ENCODE data around the gene POLR2L.
A peak's percentile ranks its signal among the peaks of the same experiment; 100 is the strongest.

Gene POLR2L

DNA sequence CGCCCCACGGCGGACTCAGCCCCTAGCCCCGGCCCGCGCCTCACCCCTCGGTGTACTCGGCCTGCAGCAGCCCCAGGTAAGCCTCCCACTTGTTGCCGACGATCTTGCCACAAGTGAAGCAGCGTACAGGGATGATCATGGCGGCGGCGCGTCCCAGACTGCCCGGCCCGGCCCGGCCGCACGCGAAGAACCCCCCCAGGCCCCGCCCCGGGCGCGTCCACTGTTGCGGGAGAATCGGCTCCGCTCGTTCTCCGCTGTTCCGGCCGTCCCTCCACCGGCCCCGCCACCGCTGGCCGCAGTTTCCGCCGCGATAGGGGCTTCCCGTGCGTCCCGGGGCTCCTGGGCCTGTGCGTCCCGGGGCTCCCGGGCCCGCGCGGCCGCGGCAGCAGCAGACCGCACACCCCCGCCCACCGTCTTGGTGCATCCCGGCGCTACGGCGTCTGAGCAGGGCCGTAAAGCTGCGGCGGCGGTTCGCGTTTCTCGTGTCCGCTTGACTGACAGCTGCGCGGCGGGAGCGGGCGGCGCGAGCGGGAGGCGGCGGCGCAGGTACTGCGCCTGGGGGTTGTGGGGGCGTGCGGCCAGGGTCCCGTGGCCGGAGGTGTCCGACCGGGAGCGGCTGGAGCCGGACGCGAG is at the start of gene POLR2L, which contains the start of gene TSPAN4:
POLR2L (minus strand) TSS at position 160 of the 633 bp plus-strand sequence; CDS start at position 139, 21 bp downstream.
TSPAN4 (plus strand) TSS at position 483 of the 633 bp plus-strand sequence. CDS start 7,453 bp downstream, outside the sequence.
- DNase-seq (ENCODE audit: low read depth in 3 of 3) = peak; percentile 77 to 88 (median 79)

- DNase-seq (ENCODE audit: low read depth in 3 of 3) = no peak
Measured at GRCh38 chr11:890794-891540, 48.6 kb upstream of the POLR2L start.

DNA sequence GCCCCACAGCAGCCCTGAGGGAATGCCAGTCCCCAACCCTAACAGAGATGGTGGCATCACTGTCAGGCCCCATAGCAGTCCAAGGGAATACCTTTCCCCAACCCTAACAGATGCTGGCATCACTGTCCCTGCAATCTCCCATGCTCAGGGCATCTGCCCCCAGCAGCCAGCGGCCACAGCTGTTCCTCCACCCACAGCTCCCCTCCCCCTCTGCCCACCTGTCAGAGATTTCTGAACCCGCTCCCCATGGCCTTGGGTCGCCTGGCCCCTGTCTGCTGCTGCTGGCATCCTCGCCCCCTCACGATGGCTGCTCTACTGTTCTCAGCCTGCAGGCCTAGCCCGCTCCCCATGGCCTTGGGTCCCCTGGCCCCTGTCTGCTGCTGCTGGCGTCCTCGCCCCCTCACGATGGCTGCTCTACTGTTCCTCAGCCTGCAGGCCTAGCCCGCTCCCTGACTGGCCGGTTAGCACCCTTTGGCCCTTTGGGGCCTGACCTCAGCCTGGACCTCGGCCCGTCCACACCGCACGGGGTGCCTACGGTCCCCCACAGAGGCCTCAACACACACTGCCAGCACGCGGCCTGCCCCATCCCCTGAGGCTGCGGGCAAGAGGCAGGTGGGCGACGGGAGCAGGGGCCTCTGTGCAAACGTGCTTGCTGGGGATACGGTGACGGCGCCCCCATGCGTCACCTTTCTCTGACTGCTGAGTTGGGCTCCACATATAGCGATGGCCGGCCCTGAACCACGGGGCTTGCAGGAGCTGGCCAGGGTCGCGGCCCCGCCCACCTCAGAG is 47.6 kb upstream of the POLR2L start:
- DNase-seq (ENCODE audit: low read depth in 3 of 3) = no peak

- no peak for DNase-seq (ENCODE audit: low read depth in 3 of 3)
Measured at GRCh38 chr11:889257-889656, 46.9 kb upstream of the POLR2L start.

GRCh38 chr11:888310-889212 is 46.2 kb upstream of the POLR2L start:
- DNase-seq (ENCODE audit: low read depth in 3 of 3) = no peak

DNA sequence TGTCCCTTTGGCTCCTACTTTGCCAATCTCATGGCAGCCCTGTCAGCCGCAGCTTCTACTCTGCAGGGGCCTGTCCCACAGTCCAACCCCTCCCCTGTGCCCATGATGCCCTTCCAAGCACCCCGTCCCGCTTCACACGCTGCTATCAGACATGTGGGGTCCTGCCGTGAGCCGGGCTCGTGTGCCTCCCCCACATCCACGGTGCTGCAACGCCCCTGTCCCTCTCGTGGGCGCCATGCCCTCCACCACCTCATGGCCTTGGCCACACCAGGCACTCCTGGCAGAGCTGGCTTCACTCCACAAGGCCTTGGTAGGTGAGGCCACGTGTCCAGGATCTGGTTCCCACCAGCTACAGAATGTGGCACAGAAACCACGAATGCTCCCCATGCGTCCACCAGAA is 45.3 kb upstream of the POLR2L start:
- no peak for DNase-seq (ENCODE audit: low read depth in 3 of 3)

GRCh38 chr11:886568-886967 is 44.2 kb upstream of the POLR2L start:
- DNase-seq (ENCODE audit: low read depth in 3 of 3) = no peak

- DNase-seq (ENCODE audit: low read depth in 3 of 3) = no peak
Measured at GRCh38 chr11:884578-885070, 42.3 kb upstream of the POLR2L start.

DNA sequence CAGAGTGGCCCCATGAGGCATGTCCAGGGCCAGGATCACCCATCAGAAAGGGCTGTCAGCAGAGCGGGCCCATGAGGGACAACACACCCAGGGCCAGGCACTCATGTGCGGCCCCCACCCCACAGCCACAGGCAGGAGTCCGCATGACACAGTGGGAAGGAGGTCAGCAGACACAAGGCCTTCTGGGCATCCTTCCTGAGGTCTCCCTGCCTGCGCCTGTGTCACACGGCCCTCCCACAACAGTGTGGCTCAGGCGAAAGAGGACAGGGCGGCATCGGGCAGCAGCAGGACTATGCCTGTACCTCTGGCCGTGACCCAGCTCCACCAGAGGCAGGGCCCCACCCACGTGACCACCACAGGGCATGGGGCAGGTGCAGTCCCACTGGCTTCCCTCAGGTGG is 41.2 kb upstream of the POLR2L start:
- no peak for DNase-seq (ENCODE audit: low read depth in 3 of 3)

DNA sequence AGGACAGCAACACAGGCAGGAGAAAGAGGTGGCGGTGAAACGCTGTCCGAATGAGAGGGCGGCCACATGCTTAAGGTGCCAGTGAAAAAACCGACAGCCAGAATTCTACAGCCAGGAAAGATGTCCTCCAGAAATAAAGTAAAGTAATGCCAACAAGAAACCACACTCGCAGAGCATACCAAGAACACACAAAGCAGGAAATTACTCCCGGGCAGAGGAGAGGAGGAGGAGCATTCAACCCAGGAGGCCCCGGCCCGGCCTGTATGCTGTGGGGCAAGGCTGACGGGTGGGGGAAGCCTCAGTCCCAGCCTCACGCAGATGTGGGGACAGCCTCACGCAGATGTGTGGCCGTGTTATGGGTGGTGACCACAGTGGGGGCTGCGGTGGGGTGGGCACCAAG is 40.3 kb upstream of the POLR2L start:
- no peak for DNase-seq (ENCODE audit: low read depth in 3 of 3)

- DNase-seq (ENCODE audit: low read depth in 3 of 3) = no peak
Measured at GRCh38 chr11:880447-880846, 38.1 kb upstream of the POLR2L start.

- DNase-seq (ENCODE audit: low read depth in 3 of 3) = peak in 2 of 3 donors; percentile 8 to 35
Measured at GRCh38 chr11:877565-877964, 35.2 kb upstream of the POLR2L start.

- DNase-seq (ENCODE audit: low read depth in 3 of 3) = no peak
Measured at GRCh38 chr11:876545-876944, 34.2 kb upstream of the POLR2L start.

DNA sequence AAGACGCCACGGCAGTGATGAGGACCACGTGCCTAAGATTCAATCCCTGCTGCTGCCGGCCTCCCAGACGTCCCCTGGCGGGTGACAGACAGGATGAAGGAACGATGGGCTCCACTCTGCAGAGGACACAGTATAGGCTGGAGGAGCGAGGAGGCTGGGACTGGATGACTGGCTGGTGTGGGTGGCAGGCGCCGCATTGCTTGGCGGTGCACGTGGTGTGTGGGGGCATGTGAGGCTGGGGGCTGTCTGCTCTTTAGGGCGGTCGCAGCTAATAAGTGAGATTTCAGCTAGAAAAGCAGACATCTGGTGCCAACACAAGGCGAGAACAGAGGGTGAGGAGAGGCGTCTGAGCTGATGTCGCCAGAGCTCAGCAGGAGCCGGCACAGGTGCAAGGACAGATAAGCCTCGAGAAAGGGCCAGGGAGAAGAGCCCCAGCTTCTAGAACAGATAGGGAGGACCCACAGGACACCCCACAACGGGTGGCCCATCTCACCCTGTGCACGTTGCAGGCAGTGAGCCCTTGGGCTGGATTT is 33.5 kb upstream of the POLR2L start:
- no peak for DNase-seq (ENCODE audit: low read depth in 3 of 3)

- no peak for DNase-seq (ENCODE audit: low read depth in 3 of 3)
Measured at GRCh38 chr11:875203-875602, 32.9 kb upstream of the POLR2L start.

DNA sequence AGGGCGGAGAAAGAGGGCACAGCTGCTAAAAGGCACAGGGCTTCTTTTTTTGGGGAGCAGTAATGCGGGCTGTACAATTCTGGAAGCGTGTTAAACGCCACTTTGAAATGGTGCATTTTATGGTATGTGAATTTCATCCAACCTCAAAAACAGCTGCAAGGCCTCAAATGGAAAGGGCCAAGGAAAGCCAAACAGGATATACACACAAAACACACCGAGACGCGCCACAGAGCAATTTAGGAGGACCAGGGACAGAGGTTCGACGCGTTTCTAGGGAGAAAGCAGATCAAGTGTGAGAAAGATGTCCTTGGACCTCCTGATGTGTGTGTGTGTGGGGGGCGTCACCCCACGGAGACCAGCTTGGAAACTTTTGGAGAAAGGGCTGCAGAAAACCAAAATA is 31.4 kb upstream of the POLR2L start:
- no peak for DNase-seq (ENCODE audit: low read depth in 3 of 3)

DNA sequence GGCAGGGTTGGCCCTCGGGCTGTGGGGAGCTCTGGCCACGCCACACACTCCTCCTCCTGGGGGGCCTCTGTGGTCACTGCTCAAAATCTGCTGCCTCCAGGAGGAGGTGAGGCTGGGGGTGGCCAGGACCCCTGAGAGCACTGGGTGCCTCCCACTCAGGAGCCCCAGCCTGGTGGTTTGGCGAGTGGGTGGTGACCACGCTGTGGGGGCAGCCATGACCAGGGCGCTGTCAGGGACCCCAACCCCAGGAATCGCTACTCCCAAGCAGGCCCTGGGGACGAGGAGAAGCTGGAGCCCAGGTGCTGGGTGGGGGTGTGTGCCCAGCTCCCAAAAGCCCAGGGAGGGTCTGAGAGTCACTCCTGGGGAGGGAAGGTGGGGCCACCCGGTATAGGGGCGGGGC is 30.5 kb upstream of the POLR2L start:
- DNase-seq (ENCODE audit: low read depth in 3 of 3) = no peak

- DNase-seq (ENCODE audit: low read depth in 3 of 3) = no peak
Measured at GRCh38 chr11:871472-871871, 29.1 kb upstream of the POLR2L start.

DNA sequence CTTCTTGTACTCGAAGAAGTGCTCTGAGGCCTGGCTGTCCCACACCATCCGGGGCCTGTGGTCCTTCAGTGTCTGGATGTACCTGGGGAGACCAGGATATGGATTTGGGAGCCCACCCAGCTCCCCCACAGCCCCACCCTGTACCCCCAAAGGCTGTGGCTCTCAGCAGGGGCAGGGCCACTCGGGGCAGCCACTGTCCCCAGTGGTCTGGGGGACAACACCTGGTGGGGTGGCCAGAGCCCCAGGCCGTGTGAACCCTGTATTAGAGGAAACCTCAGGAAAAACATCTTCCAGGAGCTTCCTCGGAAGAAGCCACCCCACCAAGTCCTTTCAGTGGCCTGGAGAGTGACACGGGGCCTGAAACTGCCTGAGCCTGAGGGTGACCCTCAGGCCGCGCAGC is 28.1 kb upstream of the POLR2L start:
- no peak for DNase-seq (ENCODE audit: low read depth in 3 of 3)

DNA sequence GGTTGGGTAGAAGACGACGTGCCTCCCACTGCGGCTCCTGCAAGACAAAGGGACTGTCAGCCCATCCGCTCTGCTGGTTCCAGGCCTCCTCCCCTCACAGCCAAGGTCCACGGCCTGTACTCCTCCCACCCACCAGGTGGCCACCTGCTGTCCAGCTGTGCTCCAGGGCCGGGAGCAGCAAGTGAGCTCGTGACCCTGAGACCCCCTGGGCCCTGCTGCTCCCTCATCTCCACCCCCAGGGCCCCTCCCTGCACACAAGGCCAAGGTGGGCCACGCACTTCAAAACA is 27.7 kb upstream of the POLR2L start:
- DNase-seq (ENCODE audit: low read depth in 3 of 3) = no peak

DNA sequence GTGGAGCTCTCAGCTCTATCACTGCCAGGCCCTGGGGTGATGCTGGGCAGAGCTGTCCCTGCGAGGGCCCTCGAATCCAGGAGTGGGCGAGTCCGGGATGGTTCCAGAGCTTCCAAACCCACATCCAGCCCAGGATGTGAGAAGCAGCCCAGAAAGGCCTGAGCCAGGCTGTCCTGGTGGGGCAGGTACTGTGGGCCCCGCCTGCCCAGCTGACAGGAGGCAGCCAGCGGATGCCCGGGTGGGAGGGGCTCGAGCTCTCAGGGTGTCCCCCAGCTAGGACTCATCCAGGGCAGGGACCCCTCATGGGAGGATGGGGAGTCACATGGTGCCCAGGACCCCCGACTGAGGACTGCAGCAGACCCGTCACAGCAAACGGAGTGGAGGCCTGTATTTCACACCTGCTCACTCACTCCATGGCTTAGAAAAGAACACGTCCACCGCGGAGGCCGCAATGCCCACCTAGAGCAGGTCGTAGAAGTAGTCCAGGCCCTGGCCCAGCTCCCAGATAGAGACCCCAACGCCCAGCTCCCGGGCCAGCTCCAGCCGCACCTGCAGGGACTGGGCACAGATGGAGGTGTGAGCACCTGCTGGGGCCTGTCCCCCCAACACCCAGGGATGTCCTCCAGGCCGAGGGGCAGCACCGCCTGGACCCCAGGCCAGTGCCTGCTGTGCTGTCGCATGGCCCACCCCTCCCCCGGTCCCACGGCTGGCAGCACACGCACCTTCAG is 27.2 kb upstream of the POLR2L start:
- DNase-seq (ENCODE audit: low read depth in 3 of 3) = no peak
